Kidney (tissue), 14 donors: ENCODE results near the gene NTHL1. TPM values are rescaled to one million over a fixed set of nuclear protein-coding genes. Genes with fewer than 3 reads are reported as not detected.

Experiments
- DNase-seq, 5 donors: peaks; one replicate each; pipeline ENCODE4 v3.0.0-alpha.2; 2013 to 2020
- FAIRE-seq: peaks from 2 replicates; lab custom pipeline; 2012; peaks lifted over from hg19 to GRCh38; lab: Jason Lieb, UNC
- H3K27ac ChIP-seq, 2 donors: one replicate each; pipeline ENCODE4 v1.7.0; 2013; ENCODE audit warnings: low read depth in 2 of 2, low read length in 2 of 2, inconsistent platforms in 1 of 2
- H3K27me3 ChIP-seq: one replicate; pipeline ENCODE4 v1.7.1; 2013; ENCODE audit warnings: low read length, inconsistent platforms; ENCODE audit not compliant: control insufficient read depth, insufficient read depth
- H3K36me3 ChIP-seq, 3 donors: one replicate each; pipeline versions ENCODE4 v1.7.0 to v1.7.1; 2013; ENCODE audit warnings: low read length in 3 of 3, control low read depth in 1 of 3, inconsistent platforms in 1 of 3; ENCODE audit not compliant: insufficient read depth in 3 of 3, control insufficient read depth in 2 of 3
- H3K4me1 ChIP-seq, 3 donors: one replicate each; pipeline versions ENCODE4 v1.7.0 to v1.7.1; 2013; ENCODE audit warnings: low read length in 3 of 3, inconsistent platforms in 1 of 3, low read depth in 1 of 3; ENCODE audit not compliant: control insufficient read depth in 2 of 3, insufficient read depth in 2 of 3
- H3K4me3 ChIP-seq, 3 donors: one replicate each; pipeline versions ENCODE4 v1.7.0 to v1.8.1; 2013; ENCODE audit warnings: low read length in 3 of 3, control low read depth in 1 of 3, inconsistent platforms in 1 of 3
- H3K9ac ChIP-seq, 3 donors: one replicate each; pipeline versions ENCODE4 v1.7.0 to v1.7.1; 2013; ENCODE audit warnings: low read length in 3 of 3, control low read depth in 1 of 3, inconsistent platforms in 1 of 3
- H3K9me3 ChIP-seq, 3 donors: one replicate each; pipeline versions ENCODE4 v1.7.0 to v1.7.1; 2013; ENCODE audit warnings: low read length in 3 of 3, control low read depth in 1 of 3, inconsistent platforms in 1 of 3; ENCODE audit not compliant: control insufficient read depth in 2 of 3, insufficient read depth in 1 of 3
- CTCF ChIP-seq: IDR thresholded peaks from 3 replicates; pipeline ENCODE4 v1.5.1; 2012; ENCODE audit warnings: mild to moderate bottlenecking, moderate library complexity, borderline replicate concordance; ENCODE audit not compliant: insufficient read depth; ENCODE audit errors: extremely low read depth
- intact Hi-C: fragments of 100-400 bp; cut with DNase I; formaldehyde crosslinking; loops from one replicate; pipeline ENCODE4 v1.11.1; 2022
- polyA plus RNA-seq: library from polyadenylated mRNA; stranded (reverse); fragments of 350-450 nt; fragmentation: Illumina TruSeq; extraction: RNeasy Lipid Tissue Mini Kit (QIAGEN cat#74804); gene quantifications from one replicate; pipeline ENCODE4 v1.2.3, GENCODE V29; 2014; ENCODE audit warnings: low read depth, low replicate concordance; ENCODE audit not compliant: insufficient read depth
- total RNA-seq: library from RNA; stranded (reverse); fragmentation: NEBNext Ultra II Directional; extraction: Animal tissue kit (Norgen Biotek cat#: 25700); gene quantifications from one replicate; pipeline ENCODE4 v1.2.1, GENCODE V29; 2021
- donor health status: control.
- donor health status: control.
- donor health status: control.
- donor health status: control.
- donor health status: control.
- donor health status: DM: yes; HTN: yes; CAD: no.
- donor health status: Normal renal cell carcinoma (clear cell type).

NTHL1 gene
- total and polyA plus RNA-seq, 2 donors from 2014 or later, result 15.3 to 36.0 TPM

DNA sequence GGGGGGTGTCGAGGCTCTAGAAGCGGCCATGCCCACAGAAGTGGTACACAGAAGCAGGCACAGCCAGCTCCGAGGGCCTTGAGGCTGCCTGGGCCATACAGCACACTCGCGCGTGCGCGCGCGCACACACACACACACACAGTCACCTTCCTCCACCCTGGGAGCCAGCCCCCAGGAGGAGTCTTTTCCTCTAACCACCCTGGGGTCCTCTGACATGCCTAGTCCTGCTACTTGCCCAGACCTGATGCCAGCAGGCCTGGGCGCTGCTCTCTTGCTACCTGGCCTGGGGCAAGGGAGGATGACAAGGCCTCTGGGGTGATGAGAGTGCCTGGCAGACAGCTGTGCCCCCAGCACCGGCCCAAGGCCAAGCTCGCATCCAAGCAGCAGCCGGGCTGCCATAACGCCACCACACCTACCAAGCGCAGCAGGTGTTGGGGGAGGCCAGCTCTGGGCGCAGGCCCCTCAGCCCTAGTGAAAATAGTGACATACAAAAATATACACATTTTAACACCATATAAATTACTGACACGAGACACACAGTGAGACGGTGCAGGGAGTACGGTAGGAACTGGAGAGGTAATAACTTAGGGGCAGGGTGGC, 41.2 kb upstream of the NTHL1 start:
- intact Hi-C loops, result no loop called here
- TF ChIP-seq CTCF, result no peak
- peaks cover 0 to 7% (median 4%) of the 10 kb centered on the region in 3 donors for H3K36me3 ChIP-seq
- H3K9me3 ChIP-seq, result no peaks in the 10 kb centered on the region
- peaks cover 0 to 23% (median 3%) of the 10 kb centered on the region in 3 donors for H3K4me1 ChIP-seq
- no peaks in the 10 kb centered on the region for H3K27me3 ChIP-seq
- no peak overlapping the region for H3K27ac ChIP-seq
- H3K9ac ChIP-seq, result peak overlapping the region in 1 of 3 donors; percentile 55
- H3K4me3 ChIP-seq, result peak overlapping the region in 1 of 3 donors; percentile 18
- FAIRE-seq, result no peak
- DNase-seq, result peak in 1 of 5 donors; percentile 34

GRCh38 chr16:2087748-2088631, 40.4 kb upstream of the NTHL1 start:
- FAIRE-seq, result no peak
- H3K36me3 ChIP-seq, result peaks cover 0 to 7% (median 4%) of the 10 kb centered on the region in 3 donors
- no peak overlapping the region for H3K4me3 ChIP-seq
- H3K9ac ChIP-seq, result no peak overlapping the region
- intact Hi-C loops, result no loop called here
- no peak for TF ChIP-seq CTCF
- no peaks in the 10 kb centered on the region for H3K9me3 ChIP-seq
- peaks cover 0 to 24% (median 3%) of the 10 kb centered on the region in 3 donors for H3K4me1 ChIP-seq
- H3K27me3 ChIP-seq, result no peaks in the 10 kb centered on the region
- H3K27ac ChIP-seq, result no peak overlapping the region
- peak in 1 of 5 donors; percentile 41 for DNase-seq

GRCh38 chr16:2086812-2087747, 39.4 kb upstream of the NTHL1 start:
- Histone ChIP-seq H3K27me3 (no peaks in the 10 kb centered on the region), H3K9ac (no peak overlapping the region), H3K4me3 (no peak overlapping the region), H3K4me1 (peaks cover 0 to 33% (median 3%) of the 10 kb centered on the region in 3 donors), H3K27ac (no peak overlapping the region), H3K9me3 (no peaks in the 10 kb centered on the region), H3K36me3 (peaks cover 0 to 7% (median 4%) of the 10 kb centered on the region in 3 donors)
- peak in 1 of 5 donors; percentile 46 for DNase-seq
- no peak for FAIRE-seq
- TF ChIP-seq CTCF, result no peak
- intact Hi-C loops, result no loop called here
